Gastroesophageal sphincter (tissue), 3 donors: Measurements from ENCODE around the gene CLEC11A.
"Not testable (repeated sequence)": the region's sequence is repeated elsewhere in the genome, so short reads cannot be mapped to it uniquely, and the experiment has no call there.

Experiments
- EP300 ChIP-seq: sonication (generic); formaldehyde crosslinking; IDR thresholded peaks from one replicate; pipeline ENCODE4 v1.6.1; 2017; ENCODE audit warnings: antibody characterized with exemption, mild to moderate bottlenecking
- POLR2A ChIP-seq, 2 donors: fragments of 450-650 bp; IDR thresholded peaks; one replicate each; pipeline ENCODE4 v1.6.1; 2017; ENCODE audit warnings: antibody characterized with exemption in 2 of 2, mild to moderate bottlenecking in 2 of 2, moderate library complexity in 1 of 2
- POLR2AphosphoS5 ChIP-seq: sonication (generic); formaldehyde crosslinking; IDR thresholded peaks from one replicate; pipeline ENCODE4 v1.6.1; 2017; ENCODE audit warnings: antibody characterized with exemption
- TF ChIP-seq, protein P1 (sequence below), 4 experiments: fragments of 200-600 bp in 2 of 4; fragments of 450-650 bp in 2 of 4; sonication (generic) in 1 of 4; IDR thresholded peaks; one replicate each; pipeline ENCODE4 v1.5.1; 2017 to 2019; ENCODE audit warnings: antibody characterized with exemption in 4 of 4, mild to moderate bottlenecking in 2 of 4, moderate library complexity in 2 of 4

DNA sequence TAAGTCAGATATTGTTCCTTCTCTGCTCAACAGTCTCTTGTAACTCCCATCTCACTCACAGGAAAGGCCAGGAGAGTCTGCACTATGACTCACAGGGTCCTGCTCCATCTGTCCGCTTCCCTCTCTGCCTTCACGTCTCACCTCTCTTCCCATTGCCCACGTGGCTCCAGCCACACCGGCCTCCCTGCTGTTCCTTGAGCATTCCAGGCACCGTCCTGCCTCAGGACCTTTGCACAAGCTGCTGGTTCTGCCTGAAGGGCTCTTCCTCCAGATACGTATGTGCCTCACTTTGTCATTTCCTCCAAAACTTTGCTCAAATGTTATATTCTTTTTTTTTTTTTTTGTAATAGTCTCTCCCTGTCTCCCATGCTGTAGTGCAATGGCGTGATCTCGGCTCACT, 33.1 kb downstream of the CLEC11A start:
- TF ChIP-seq, protein P1, sequence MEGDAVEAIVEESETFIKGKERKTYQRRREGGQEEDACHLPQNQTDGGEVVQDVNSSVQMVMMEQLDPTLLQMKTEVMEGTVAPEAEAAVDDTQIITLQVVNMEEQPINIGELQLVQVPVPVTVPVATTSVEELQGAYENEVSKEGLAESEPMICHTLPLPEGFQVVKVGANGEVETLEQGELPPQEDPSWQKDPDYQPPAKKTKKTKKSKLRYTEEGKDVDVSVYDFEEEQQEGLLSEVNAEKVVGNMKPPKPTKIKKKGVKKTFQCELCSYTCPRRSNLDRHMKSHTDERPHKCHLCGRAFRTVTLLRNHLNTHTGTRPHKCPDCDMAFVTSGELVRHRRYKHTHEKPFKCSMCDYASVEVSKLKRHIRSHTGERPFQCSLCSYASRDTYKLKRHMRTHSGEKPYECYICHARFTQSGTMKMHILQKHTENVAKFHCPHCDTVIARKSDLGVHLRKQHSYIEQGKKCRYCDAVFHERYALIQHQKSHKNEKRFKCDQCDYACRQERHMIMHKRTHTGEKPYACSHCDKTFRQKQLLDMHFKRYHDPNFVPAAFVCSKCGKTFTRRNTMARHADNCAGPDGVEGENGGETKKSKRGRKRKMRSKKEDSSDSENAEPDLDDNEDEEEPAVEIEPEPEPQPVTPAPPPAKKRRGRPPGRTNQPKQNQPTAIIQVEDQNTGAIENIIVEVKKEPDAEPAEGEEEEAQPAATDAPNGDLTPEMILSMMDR (IDR thresholded peaks at IDR 0.05): not testable (repeated sequence)
- TF ChIP-seq POLR2A (IDR thresholded peaks at IDR 0.05); EP300; POLR2AphosphoS5: not testable (repeated sequence)
